AG08395 (cell line): Measurements from ENCODE around the gene PLXNB2.
A peak's percentile ranks its signal among the peaks of the same experiment; 100 is the strongest.

Experiments
- DNase-seq: peaks from one replicate; pipeline ENCODE4 v3.0.0; 2012; ENCODE audit warnings: mixed read lengths, low spot score

PLXNB2 gene

GRCh38 chr22:50252082-50253045 lies 55.1 kb downstream of the PLXNB2 start:
- peak; percentile 82 for DNase-seq

- no peak for DNase-seq
Observed at GRCh38 chr22:50251477-50252081, 55.9 kb downstream of the PLXNB2 start.

GRCh38 chr22:50250555-50251476 lies 56.6 kb downstream of the PLXNB2 start, which contains the start of gene HDAC10:
Gene HDAC10, minus strand, starts transcription at chr22:50251265. Its CDS starts 233 bp downstream, at chr22:50251032.
- DNase-seq = peak; percentile 88

GRCh38 chr22:50250249-50250554 lies 57.2 kb downstream of the PLXNB2 start:
- DNase-seq = no peak

- DNase-seq = no peak
Observed at GRCh38 chr22:50249341-50250248, 57.9 kb downstream of the PLXNB2 start.

- no peak for DNase-seq
Observed at GRCh38 chr22:50248196-50249081, 59.0 kb downstream of the PLXNB2 start.

- peak; percentile 38 for DNase-seq
Observed at GRCh38 chr22:50247748-50248147, 59.7 kb downstream of the PLXNB2 start.

- no peak for DNase-seq
Observed at GRCh38 chr22:50246242-50247175, 60.9 kb downstream of the PLXNB2 start.

- DNase-seq = no peak
Observed at GRCh38 chr22:50245214-50246072, 62.0 kb downstream of the PLXNB2 start.

GRCh38 chr22:50244420-50245213 lies 62.8 kb downstream of the PLXNB2 start, which contains the start of gene TUBGCP6:
Gene TUBGCP6, minus strand, starts transcription at chr22:50245023. Its CDS starts 564 bp downstream, at chr22:50244459.
- peak; percentile 93 for DNase-seq

GRCh38 chr22:50243685-50244419 lies 63.6 kb downstream of the PLXNB2 start:
- DNase-seq = no peak

GRCh38 chr22:50242406-50242949 lies 65.0 kb downstream of the PLXNB2 start:
- DNase-seq = no peak

- no peak for DNase-seq
Observed at GRCh38 chr22:50238755-50239154, 68.7 kb downstream of the PLXNB2 start.

- DNase-seq = peak; percentile 45
Observed at GRCh38 chr22:50236731-50237409, 70.6 kb downstream of the PLXNB2 start.

GRCh38 chr22:50233223-50233622 lies 74.2 kb downstream of the PLXNB2 start:
- DNase-seq = no peak
